Choroid plexus epithelial cell (primary cell): Measurements from ENCODE around the gene KRT16.

ENCODE experiments used
- DNase-seq: peaks from one replicate; pipeline ENCODE4 v3.0.0-alpha.2; 2010; ENCODE audit warnings: low read depth
- H3K4me3 ChIP-seq: 2 replicates; pipeline ENCODE4 v1.5.1; 2011; ENCODE audit warnings: low read depth, mild to moderate bottlenecking, control low read depth, low read length, moderate library complexity
- CTCF ChIP-seq: conservative IDR thresholded peaks from 2 replicates; pipeline ENCODE4 v1.5.1; 2011; ENCODE audit warnings: low read depth, mild to moderate bottlenecking, control low read depth, inconsistent platforms, low read length, moderate library complexity

KRT16 gene

GRCh38 chr17:41656249-41657023 lies 43.9 kb upstream of the KRT16 start:
- no peak overlapping the region for H3K4me3 ChIP-seq
- DNase-seq = no peak
- TF ChIP-seq CTCF = no peak

GRCh38 chr17:41655611-41656111 lies 43.1 kb upstream of the KRT16 start:
- DNase-seq = no peak
- no peak for TF ChIP-seq CTCF

GRCh38 chr17:41654678-41655607 lies 42.4 kb upstream of the KRT16 start:
- H3K4me3 ChIP-seq = no peak overlapping the region
- TF ChIP-seq CTCF = no peak
- no peak for DNase-seq

More at GRCh38 chr17:41655611-41656111, 43.1 kb upstream of the KRT16 start:
- H3K4me3 ChIP-seq = no peak overlapping the region

- DNase-seq = no peak
- no peak overlapping the region for H3K4me3 ChIP-seq
- no peak for TF ChIP-seq CTCF
These were observed 41.5 kb upstream of the KRT16 start for GRCh38 chr17:41653892-41654677.

GRCh38 chr17:41653421-41653820 lies 40.9 kb upstream of the KRT16 start:
- TF ChIP-seq CTCF = no peak
- no peak for DNase-seq
- no peak overlapping the region for H3K4me3 ChIP-seq

GRCh38 chr17:41652461-41652970 lies 39.9 kb upstream of the KRT16 start:
- no peak overlapping the region for H3K4me3 ChIP-seq
- no peak for TF ChIP-seq CTCF

More at GRCh38 chr17:41652461-41652970, 39.9 kb upstream of the KRT16 start:
- DNase-seq = no peak
